ENCODE results near the gene ARFGAP1.
A peak's percentile ranks its signal among the peaks of the same experiment; 100 is the strongest.

ARFGAP1 gene

DNA sequence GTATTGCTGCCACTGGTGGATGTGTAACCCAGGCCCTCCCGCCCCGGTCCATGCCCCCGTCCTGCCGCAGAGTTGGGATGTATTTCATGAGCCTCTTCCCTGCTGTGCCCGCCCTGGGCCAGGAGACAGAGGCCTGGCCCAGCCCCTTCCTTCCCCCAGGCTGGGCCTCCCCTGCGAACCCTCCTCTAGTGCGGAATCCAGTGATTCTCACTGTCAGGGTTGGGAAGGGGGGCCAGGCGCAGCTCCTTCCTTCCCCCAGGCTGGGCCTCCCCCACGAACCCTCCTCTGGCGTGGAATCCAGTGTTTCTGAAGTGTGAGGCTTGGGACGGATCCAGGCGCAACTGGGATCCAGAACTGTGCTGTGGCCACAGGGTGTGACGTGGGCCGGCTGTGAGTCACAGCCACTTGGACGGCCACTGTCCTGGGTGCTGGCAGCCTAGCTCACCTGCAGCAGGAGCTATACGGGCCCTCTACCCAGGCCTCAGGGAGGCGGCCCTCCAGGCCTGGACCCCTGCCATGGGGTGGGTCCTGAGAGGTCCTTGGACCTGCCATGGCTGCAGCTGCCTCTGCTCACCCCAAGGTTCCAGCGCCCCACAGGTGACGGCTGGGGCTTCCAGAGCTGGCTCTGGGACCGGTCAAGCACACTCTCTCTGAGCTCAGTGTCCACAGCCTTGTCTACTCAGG lies 48.7 kb downstream of the ARFGAP1 start:
- no peak for DNase-seq (ENCODE audit: low spot score)

DNA sequence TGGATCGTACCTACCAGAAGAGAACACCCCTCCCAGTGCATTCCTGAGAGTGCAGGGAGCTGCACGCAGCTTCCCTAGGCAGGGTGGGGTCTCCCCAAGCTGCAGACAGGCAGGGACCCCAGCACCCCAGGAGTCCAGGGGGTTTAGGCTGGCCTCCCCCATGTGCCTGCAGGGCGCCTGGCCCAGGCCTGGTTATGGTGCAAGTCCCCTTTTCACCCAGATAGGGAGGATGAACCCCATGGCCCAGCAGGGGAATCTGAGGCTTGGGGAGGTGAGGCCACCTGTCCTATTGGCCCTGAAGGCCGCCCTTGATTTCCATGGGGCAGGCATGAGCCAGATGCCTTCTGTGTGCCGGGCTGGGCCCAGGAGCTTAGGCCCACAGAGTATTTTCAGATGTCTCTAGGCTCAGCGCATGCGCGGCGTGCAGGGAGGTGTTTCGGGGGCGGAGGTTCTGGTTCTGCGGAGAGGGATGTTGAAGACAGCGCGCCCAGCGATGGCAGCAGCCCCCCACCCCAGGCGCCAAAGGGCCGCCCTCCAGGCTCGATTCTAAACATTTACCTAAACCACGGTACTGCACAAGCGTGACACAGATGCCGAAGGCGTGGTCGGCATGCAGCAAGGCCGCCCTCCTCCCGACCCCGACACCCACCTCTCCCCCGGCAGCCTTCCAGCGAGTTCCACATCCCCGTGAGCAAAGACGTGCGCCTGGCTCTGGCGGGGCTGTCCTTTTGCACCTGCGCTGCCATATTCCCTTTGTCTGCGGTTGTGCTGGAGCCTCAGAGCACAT lies 49.7 kb downstream of the ARFGAP1 start:
- DNase-seq (ENCODE audit: low spot score), result peak; percentile 42

DNA sequence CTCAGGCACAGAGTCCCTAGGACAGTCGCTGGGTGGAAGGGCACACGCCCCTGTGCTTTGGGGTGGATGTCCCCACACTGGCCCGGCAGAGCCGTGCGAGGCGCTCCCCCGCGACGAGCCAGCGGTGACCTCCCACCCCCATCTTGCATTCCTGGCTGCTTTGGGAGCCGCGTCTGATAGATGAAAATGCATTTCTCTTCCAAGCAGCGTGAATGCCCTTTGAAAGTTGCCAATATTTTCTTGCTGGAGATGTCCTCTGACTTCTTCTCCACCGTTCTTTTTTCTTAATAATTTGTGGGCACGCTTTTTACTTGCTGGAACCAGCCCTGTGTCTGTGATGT lies 50.3 kb downstream of the ARFGAP1 start:
- no peak for DNase-seq (ENCODE audit: low spot score)

DNA sequence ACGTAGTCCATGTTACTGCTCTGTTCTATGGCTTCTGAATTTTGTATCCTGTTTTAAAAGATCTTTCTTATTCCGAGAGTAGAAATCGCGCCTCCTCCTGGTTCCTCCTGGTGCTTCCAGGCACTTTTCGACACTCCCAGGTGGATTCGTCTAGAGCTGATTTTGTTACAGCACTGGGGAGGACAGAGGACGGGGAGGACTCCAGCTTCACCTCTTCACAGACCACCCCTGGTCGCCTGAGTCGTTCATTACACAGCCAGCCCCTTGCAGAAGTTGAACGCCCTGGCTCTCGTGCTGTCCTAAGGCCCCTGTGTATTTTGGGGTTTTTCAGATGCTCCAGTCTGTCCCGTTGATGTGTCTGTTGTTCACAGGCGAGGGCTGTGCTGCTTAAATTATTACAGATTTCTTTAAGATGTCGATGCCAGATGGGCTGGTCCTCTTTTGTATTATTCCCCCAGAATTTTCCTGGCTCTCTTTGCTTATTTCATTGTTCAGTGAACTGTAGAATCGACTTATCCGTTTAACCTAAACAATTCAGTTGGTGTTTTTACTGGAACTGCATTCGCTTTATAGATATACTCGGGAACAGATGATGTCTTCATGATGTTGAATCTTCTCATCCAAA lies 50.9 kb downstream of the ARFGAP1 start:
- DNase-seq (ENCODE audit: low spot score), result no peak

DNA sequence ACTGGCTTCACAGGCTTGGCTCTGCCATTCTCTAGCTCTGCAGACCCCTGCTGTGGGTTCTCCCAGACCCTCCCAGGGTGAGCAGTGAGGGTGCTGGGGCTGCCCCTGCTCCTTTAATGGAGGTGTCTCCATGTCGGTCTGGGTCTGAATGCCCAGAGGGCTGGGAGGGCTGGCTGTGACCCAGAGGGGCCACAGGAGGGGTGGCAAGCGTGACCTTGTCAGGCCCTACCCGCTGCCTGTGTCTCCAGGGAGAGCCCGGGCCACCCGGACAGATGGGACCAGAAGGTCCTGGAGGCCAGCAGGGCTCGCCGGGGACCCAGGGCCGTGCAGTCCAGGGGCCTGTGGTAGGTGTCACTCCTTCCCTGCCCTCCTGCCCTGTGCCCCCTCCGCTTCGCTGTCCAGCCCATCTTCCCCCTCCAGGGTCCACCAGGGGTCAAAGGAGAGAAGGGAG lies 52.4 kb downstream of the ARFGAP1 start:
- no peak for DNase-seq (ENCODE audit: low spot score)

DNA sequence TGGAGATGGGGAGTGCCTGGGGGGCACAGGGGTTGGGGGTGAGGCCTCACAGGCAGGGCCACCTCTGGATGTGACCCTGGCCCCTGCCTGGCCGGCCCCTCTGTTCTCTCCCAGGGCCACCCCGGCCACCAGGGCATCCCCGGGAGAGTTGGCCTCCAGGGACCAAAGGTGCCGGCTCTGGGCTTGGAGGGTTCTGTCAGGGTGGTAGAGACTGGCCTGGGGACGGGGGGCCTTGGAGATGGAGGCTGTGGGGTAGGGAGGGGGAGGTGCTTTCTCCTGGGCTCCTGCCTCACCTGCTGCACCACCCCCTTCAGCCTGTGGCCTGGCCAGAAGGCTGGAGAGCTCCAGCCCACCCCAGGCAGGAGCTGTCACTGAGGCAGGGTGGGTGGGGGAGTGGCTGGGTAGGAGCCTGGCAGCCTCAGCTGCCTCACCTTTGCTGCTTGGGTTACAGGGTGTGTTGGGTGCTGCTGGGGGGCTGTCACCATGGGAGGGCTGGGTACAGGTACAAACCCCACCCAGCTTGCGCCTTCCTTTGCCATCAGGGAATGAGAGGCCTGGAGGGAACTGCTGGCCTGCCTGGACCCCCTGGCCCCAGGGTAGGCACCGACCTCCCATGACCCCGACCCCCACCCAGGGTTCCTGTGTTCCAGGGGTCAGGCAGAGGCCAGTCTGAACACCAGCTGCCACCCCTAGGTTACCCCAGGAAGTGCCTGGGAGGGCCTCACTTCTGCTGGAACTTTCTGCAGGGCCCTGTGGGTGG lies 53.1 kb downstream of the ARFGAP1 start:
- no peak for DNase-seq (ENCODE audit: low spot score)

DNA sequence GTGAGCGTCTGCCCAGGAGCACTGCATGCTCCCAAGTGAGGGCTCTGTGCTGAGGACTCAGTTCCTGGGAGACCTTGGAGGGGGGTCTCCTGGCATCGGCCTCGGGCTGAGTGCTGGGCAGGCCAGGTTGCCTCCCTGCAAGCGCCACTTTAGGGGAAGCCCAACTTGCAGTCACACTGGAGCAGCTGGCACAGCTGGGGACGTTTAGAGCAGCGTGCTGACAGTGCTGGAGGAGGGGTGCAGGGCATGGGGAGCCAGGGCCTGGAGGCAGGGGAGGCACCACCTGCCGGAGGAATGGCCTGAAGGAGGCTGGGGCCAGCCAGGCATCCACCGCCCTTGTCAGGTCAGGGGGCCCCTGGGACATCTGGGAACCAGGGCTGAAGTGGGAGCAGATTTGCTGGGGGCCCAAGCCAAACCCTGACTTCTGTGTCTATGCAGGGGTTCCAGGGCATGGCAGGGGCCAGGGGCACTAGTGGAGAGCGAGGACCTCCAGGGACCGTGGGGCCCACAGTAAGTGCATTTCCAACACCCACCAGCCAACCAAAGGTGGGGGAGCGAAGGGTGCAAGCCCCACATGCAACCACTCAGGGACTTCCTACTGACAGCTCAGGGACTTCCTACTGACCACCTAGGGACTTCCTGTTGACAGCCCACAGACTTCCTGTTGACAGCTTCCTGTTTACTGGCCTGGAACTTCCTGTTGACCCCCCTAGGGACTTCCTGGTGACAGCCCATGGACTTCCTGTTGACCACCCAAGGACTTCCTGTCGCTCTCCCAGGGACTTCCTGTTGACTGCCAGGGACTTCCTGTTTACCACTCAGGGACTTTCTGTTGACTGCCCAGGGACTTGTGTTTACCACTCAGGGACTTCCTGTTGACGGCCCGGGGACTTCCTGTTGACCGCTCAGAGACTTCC lies 54.0 kb downstream of the ARFGAP1 start:
- DNase-seq (ENCODE audit: low spot score), result no peak

DNA sequence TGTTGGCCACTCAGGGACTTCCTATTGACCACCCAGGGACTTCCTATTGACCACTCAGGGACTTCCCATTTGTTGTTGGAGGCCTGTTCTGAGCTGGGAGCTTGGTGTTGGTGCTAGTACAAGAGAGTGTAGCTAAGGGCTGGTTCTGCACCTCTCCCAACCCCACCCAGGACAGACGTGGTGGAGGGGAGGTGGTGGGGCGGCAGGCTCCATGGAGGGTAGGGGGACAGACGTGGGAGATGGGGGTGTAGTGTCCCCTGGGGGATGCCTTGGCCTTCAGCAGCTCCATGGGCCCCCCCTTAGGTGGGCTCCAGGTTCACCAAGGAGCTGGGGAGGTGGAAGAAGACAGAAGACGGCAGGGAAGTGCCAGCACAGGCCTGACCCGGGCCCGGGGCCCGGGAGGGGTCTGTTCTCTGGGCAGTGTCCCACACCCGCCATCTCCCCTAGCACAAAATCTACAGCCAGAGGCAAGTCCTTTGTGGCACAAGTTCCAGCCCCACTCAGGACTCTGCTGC lies 54.7 kb downstream of the ARFGAP1 start:
- DNase-seq (ENCODE audit: low spot score), result no peak

DNA sequence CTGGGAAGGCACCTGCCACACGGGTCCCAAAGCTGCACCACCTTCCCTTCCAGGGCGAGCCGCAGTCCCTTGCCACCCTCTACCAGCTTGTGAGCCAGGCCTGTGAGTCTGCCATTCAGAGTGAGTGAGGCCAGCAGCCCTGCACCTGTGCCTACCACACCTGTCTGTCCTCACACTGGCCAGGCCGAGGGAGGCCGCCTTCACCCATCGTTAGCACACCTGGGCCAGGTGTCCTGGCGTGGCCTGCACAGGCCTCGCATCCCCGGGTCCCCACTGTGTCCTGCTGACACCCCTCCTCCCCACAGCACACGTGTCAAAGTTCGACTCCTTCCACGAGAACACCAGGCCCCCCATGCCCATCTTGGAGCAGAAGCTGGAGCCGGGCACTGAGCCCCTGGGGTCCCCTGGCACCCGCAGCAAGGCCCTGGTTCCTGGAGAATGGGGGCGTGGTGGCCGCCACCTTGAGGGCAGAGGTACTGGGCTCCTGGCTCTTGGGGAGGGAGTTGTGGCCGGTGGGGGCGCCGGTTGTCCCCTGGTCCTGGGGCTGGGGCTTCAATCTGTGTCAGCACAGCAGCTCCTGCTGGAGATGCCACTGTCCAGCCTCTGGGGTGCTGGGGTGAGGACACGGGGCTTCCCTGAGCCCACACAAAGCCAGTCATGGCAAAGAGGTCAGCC lies 55.5 kb downstream of the ARFGAP1 start:
- DNase-seq (ENCODE audit: low spot score), result no peak

DNA sequence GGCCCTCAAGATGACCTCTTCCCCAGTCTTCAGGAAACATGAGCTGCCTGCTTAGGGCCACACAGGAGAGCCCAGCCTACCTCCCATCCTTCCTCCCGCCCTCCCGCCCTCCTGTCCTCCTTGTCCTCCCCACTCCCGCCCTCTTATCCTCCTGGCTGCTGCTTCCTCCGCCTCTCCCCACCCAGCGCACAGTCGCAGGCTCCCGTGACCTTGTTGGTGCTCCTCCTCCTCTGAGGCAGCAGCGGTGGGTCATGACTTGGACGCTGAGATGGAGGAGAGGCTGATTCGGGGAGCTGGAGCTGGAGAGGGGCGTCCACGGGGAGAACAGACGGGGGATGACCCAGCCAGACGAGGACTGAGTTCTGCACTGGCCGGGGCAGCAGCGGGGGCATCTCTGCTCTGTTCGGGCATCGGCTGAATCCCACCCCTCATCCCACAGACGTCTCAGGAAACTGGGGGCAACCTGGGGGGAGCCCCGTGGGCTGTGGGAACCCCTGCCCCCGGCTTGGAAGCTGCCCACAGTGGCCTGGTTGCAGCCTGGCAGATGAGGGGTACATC lies 56.2 kb downstream of the ARFGAP1 start:
- DNase-seq (ENCODE audit: low spot score), result no peak

DNA sequence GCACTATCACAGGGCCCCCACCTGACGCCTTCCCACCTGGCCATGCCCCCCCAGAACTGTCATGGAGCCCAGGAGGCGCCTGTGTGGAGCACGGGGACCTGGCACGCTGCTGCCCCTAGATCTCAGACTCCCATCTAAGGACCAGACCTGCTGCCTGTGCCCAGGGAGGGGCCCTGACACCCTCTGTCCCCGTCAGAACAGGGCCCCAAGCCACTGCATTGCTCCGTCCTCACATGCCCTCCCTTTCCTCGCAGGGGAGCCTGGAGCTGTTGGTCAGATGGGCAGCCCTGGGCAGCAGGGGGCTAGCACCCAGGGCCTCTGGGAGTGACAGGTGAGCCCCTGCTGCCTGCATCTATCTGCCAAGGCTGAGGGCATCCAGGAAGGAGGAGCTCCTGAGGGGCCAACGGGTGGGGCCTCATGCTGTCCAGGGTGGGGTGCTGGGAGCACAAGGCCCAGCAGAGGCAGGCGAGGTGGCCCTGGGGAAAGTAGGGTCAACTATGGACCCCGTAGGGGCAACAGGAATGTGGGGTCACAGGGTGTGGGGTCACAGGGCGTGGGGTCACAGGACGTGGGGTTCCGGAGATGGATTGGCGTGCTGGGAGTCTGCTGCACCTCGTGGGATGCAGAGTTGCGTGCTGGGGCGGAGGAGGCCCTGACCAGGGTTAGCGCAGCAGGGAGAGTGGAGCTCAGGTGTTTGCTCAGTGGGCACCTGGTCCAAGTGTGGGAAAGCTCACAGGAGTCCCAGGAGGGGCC lies 56.9 kb downstream of the ARFGAP1 start:
- no peak for DNase-seq (ENCODE audit: low spot score)

DNA sequence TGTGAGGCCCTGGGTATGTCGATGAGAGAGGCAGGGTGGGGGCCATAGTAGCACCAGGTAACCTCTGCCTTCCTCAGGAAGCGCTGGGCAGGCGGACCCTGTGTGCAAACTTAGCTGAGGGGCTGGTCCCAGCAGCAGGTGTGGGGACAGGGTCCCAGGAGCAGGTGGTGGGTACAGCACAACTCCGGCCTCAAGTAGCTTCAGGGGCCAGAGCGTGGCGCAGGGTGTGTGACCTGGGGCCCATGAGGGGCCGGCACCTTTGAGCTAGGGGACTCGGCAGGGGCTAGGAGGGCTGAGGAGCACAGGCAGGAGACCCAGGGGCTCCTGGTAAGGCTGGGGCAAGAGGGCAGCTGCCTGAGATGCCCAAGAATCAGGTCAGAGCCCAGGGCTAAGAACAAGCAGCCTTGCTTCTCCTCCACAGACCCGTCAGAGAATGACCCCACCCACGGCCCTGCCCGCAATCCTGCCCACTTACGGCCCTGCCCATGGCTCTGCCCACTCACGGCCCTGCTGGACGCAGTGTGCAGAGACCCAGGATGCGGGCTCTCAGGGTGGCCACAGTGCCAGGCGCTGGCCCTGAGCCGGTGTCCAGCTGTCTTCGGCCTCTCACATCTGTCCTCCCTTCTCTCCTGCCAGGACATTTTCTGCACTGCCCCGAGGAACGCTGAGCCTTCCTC lies 57.6 kb downstream of the ARFGAP1 start:
- DNase-seq (ENCODE audit: low spot score), result no peak

DNA sequence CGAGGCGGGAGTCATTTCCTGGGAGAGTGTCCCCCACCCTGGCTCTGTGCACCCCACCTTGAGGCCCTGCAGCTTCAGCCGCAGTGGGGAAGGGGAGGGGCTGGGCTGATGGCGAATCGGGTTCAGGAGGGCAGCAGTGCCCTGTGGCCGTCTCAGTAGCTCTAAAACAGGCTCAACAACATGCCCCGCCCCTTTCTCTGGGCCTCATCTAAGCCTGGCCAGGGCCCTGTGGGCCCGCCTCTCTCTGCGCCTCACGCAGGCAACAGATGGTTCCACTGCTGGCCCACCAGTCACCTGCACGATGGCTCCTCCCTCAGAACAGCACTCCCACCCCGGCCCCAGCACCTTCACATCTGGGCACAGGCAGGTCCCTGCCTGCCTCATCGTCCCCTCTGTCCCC lies 58.3 kb downstream of the ARFGAP1 start:
- no peak for DNase-seq (ENCODE audit: low spot score)

DNA sequence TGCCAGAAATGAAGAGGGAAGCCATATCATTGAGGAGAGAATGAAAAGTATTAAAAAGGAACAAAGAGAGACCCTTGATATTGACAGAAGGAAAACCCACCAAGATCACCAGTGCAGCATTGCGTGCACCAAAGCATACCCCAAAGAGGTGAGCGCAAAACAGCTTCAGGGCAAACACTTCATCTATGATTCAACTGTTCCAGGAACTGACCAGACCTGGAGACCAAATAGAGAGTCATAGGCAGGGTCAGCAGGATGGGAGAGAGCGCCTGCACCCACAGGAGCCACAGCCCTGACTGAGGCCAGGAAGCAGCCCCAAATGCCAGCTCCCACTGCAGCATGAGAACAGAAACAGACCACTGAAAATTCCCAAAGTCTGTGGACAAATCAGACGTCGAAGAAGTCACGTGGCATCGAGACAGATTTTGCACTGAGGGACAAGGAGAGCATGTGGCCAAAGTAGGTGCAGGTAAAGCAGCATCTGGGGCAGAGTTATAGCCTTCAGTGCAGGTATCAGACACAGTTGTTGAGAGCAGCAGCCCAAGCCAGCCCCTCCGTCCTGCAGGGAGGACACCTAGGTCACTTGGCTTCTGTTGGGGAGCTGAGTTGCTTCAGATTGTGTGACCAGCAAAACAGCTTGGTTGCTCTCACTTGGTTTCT lies 59.3 kb downstream of the ARFGAP1 start:
- no peak for DNase-seq (ENCODE audit: low spot score)

DNA sequence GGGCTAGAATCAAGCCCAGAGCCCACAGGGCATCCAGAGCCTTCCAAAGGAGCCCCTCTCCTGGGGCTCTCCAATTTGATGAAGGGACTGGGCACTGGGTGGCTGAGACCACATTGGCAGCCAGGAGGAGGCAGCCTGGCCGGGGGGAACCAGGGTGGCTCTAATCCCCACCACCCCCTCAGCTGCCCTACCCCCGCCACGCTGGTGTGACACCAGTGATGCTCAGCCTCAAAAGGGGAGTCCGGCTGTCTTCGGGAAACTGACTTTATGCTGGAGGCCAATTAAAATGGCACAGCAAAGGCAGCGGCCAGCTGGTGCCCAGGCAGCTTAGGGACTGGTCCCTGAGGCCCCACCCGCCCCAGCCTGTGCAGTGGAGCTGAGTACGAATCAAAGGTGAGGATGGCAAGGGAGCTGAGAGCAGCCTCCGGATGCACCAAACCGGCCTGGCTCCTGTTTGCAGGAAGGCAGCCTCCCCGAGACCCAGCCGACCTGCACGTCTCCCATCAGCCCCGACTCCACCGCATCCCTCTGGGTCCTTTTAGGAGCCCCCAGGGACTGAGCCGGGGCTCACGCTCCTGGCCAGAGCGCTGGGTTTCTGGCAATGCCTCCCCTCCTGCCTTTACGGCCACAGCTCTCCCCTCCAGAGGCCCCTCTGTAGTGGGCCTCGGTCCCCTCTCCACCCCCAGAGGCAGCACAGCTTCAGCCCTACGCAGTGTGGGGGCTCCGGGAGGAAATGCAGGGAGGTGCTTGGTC lies 60.1 kb downstream of the ARFGAP1 start:
- no peak for DNase-seq (ENCODE audit: low spot score)

DNA sequence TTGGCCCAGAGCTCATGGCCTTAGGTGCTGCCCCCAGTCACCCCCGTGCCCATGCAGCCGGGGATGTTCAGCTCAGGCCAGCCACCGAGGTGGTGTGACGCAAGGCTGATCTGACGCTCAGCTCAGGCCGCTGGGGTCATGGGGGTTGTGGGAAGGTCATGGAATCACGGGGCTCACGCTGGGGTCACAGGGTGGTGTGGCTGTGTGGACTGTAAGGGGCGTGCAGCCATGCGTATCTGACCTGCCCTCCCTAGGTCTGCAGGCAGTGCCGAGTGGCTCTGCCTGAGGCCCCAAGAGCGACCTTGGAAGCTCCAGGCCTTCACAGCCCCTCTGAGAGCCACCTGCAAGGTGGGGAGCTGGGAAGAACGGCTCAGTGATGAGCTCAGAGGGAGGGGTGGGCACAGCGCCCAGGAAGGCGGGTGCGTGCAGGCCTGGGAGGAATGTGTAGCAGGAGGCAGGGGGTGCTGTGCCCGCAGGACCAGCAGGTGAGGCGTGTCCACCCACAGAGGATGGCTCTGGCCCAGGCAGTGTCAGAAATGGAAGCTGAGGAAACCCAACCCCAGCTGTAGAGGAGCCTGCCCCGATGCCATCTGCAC lies 60.7 kb downstream of the ARFGAP1 start:
- DNase-seq (ENCODE audit: low spot score), result no peak

DNA sequence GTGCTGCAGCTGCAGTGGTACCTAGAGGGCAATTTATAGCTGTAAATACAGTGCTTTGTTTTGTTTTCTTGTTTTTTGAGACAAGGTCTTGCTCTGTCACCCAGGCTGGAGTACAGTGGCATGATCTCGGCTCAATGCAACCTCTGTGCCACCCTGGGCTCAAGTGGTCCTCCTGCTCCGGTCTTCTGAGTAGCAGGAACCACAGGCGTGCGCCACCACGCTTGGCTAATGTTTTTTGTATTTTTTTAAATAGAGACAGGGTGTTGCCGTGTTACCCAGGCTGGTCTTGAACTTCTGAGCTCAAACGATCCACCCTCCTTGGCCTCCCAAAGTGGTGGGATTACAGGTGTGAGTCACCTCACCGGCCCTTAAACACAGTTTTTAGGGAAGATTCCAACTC lies 61.7 kb downstream of the ARFGAP1 start:
- no peak for DNase-seq (ENCODE audit: low spot score)

All from putamen (tissue), 1 donor.